GM12878 (cell line): Measurements from ENCODE around the gene NPRL2.
"Not testable (repeated sequence)": the region's sequence is repeated elsewhere in the genome, so short reads cannot be mapped to it uniquely, and the experiment has no call there.

Experiments used
- CTCF ChIP-seq, 3 experiments: IDR thresholded peaks in 2 of 3; conservative IDR thresholded peaks in 1 of 3; 2 replicates each; pipeline ENCODE4 v1.5.1; 2011; ENCODE audit warnings: low read depth in 3 of 3, low read length in 3 of 3, mild to moderate bottlenecking in 3 of 3, control low read depth in 2 of 3, moderate library complexity in 2 of 3, inconsistent platforms in 1 of 3, mixed read lengths in 1 of 3; ENCODE audit not compliant: control insufficient read depth in 2 of 3, insufficient read depth in 1 of 3; ENCODE audit errors: extremely low read depth in 1 of 3
- EZH2 ChIP-seq: IDR thresholded peaks from 2 replicates; pipeline ENCODE4 v1.6.1; 2012; ENCODE audit warnings: low read depth, mild to moderate bottlenecking, control low read depth, inconsistent platforms, low read length, borderline replicate concordance; ENCODE audit not compliant: control insufficient read depth
- GATAD2B ChIP-seq: fragments of 450-650 bp; conservative IDR thresholded peaks from 2 replicates; pipeline ENCODE4 v1.6.1; 2017; ENCODE audit warnings: low read depth, mild to moderate bottlenecking, moderate library complexity
- NFXL1 ChIP-seq: fragments of 450-650 bp; IDR thresholded peaks from 2 replicates; pipeline ENCODE4 v1.6.1; 2017; ENCODE audit warnings: antibody characterized with exemption, mild to moderate bottlenecking, borderline replicate concordance
- POLR2A ChIP-seq: IDR thresholded peaks from 2 replicates; pipeline ENCODE4 v1.6.1; 2011; ENCODE audit warnings: low read depth, mild to moderate bottlenecking, low read length
- TF ChIP-seq, protein P1 (sequence below): IDR thresholded peaks from 2 replicates; pipeline ENCODE4 v1.6.1; 2012; ENCODE audit warnings: mild to moderate bottlenecking, low read depth, low read length

- not testable (repeated sequence) for TF ChIP-seq EZH2; GATAD2B; POLR2A; CTCF (IDR thresholded peaks at IDR 0.05 in 2 of 3, conservative IDR thresholded peaks at IDR 0.05 in 1 of 3; ENCODE audit: control insufficient read depth in 2 of 3, extremely low read depth in 1 of 3, insufficient read depth in 1 of 3, low read depth in 3 of 3, low read length in 3 of 3); NFXL1
- TF ChIP-seq, protein P1, sequence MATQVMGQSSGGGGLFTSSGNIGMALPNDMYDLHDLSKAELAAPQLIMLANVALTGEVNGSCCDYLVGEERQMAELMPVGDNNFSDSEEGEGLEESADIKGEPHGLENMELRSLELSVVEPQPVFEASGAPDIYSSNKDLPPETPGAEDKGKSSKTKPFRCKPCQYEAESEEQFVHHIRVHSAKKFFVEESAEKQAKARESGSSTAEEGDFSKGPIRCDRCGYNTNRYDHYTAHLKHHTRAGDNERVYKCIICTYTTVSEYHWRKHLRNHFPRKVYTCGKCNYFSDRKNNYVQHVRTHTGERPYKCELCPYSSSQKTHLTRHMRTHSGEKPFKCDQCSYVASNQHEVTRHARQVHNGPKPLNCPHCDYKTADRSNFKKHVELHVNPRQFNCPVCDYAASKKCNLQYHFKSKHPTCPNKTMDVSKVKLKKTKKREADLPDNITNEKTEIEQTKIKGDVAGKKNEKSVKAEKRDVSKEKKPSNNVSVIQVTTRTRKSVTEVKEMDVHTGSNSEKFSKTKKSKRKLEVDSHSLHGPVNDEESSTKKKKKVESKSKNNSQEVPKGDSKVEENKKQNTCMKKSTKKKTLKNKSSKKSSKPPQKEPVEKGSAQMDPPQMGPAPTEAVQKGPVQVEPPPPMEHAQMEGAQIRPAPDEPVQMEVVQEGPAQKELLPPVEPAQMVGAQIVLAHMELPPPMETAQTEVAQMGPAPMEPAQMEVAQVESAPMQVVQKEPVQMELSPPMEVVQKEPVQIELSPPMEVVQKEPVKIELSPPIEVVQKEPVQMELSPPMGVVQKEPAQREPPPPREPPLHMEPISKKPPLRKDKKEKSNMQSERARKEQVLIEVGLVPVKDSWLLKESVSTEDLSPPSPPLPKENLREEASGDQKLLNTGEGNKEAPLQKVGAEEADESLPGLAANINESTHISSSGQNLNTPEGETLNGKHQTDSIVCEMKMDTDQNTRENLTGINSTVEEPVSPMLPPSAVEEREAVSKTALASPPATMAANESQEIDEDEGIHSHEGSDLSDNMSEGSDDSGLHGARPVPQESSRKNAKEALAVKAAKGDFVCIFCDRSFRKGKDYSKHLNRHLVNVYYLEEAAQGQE = not testable (repeated sequence)
Observed at GRCh38 chr3:50312041-50312440, 38.5 kb downstream of the NPRL2 start.
